Measurements from ENCODE around the gene TMEM203.

TMEM203 gene

DNA sequence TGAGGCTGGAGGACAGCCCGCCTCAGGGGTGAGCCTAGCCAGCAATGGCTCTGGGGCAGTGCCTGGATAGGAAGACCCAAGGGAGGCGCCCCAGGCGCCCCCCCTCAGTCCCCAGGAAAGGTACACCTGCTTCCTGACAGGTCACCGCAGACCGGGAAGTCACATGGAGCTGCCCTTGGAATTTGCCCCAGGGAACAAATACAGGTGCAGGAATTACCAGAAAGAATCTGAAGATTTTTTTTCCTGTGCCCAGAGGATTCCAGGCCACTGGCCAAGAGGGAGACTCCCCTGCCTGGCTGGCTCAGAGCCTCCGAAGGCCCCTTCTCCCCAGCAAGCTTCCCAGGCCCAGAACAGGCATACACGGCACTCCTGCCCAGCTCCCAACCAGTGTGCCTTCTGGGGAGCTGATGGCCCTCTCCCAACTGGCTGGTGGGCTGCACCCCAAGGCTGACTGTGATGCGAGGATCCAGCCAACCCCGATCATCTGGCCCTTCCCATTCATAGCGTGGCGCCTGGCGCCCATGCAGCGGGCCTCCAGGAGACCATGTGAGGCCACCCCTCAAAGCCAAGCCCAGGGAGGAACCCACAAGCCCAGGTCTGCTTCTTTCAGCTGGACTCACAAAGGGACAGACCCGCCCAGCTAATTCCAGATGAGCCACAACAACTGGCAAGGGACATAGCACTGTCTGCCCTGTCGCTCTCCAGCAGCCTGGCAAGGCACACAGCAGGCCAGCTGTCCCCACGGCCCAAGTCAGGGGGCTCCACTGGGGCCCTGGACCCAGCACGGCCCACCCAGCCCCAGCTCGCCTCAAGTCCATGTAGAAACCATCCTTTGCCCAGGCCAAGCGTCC is 7.2 kb downstream of the TMEM203 start:
- no peak for DNase-seq (ENCODE audit: low read depth, low spot score)

DNA sequence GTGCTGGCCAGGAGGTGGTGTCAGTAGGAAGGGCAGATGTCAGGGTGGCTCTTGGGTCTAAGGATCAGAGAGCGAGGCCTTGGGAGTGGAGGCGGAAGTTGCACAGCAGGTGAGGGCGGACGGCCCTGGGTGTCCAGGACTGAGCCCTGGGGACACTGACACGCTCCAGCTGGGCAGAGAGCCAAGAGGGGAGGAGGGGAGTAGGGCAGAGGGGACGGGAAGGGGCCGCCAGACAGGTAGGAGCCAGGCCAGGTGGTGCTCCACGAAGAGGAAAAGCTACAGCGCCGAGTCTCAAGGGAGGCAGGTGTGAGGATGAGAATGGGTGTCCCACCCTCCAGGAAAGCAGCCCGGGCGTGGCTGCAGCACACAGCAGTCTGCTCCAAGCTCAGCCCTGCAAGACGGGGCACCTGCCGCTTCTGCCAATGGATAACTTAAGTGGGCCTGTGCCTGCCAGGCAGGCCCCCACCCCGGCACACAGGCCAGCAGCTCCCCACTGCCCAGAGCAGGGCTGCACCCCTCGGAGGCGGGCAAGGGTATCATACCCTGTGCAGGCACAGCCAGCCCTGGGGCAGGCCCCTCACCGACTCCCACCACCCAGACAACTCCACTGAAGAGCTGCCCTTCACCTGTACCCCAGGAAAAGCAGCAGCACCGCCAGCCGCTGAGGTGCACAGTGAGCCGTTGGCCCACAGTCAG is 9.8 kb downstream of the TMEM203 start:
- DNase-seq (ENCODE audit: low read depth, low spot score), result no peak

DNA sequence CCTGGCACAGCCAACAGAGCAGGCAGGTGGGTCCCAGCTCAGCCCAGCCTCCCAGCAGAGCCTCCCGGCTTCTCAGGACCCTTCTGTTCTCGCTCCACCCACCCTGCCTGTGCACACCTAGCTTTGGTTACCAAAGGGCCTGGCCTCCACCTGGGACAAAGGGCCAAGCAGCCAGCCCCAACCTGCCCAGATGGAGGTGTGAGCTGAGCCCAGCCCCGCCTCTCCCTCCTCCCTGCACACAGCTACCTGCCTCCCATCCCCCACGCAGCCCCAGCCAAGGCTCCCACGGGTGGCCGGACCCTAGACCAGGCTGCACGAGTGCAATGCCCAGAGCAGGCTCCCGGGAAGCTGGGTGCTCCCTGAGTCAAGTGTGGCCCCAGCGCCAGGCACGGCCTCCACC is 10.5 kb downstream of the TMEM203 start:
- DNase-seq (ENCODE audit: low read depth, low spot score), result no peak

DNA sequence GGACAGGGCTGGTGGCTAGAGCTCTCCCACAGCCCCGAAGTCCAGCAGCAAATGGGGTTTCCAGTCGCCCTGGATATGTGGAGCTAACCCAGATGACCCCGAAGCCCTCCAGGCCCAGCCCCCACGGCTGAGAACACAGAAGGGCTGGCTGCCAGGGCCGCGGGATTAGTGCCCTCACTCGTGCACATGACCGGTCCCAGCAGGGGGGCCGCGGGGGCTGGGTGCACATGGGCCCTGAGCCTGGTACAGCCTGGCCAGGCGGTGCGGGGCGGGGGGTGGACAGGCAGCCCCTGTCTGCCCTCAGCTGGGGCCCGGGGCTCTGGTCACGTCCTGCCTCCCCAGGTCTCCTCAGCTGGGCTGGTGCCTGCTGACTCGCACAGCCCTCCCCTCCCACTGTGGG is 11.1 kb downstream of the TMEM203 start:
- DNase-seq (ENCODE audit: low read depth, low spot score), result no peak

DNA sequence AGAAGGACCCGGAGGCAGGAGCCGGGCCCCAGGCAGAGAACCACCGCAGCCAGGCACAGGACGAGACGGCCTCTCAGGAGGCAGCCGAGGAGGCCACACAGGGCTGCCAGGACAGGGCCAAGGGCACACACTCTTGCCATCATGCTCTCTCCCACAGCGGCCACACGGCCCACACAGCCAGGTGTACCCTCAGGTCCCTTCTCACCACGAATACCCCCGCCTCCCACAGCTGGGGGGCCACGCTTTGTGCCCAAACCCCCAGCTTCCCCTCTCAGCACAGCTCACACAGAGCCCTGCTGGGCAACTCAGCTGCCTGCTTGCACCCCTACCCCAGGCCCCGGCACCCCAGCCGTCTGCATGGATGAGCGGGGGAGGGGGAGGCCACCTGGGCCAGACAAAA is 11.7 kb downstream of the TMEM203 start:
- DNase-seq (ENCODE audit: low read depth, low spot score), result no peak

DNA sequence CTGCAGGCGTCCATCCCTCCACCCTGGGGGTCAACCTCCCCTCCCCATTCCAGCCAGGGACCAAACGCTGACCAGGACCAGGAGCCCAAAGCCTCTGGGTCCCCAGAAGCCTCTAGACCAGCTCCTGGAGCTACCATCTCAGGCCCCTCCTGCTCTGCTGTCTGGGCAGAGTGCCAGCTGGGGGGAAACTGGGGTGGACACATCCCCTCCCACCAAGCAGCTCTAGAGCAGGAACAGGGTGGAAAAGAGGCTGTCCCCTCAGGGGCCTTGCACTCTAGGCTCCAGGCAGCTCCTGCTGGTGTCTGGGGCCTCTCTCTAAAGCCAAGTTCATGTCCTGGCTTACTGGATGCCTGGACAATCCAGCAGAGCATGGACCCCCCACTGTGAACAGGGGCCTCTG is 12.6 kb downstream of the TMEM203 start:
- DNase-seq (ENCODE audit: low read depth, low spot score), result no peak

DNA sequence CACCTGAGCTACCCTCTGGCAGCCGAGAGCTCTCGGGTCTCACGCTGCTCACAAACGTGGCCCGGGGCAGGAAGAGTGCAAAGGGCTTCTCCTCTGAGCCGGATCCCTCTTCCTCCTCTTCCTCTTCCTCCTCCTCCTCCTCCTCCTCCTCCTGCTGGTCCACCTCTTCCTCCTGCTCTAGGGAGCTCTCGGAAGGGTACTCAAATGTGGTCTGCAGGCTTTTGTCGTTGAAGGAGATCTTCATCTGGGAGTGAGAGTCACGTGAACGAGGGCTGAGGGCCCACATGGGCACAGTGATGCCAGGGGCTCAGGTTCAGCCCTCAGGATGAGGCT is 13.0 kb downstream of the TMEM203 start:
- no peak for DNase-seq (ENCODE audit: low read depth, low spot score)

DNA sequence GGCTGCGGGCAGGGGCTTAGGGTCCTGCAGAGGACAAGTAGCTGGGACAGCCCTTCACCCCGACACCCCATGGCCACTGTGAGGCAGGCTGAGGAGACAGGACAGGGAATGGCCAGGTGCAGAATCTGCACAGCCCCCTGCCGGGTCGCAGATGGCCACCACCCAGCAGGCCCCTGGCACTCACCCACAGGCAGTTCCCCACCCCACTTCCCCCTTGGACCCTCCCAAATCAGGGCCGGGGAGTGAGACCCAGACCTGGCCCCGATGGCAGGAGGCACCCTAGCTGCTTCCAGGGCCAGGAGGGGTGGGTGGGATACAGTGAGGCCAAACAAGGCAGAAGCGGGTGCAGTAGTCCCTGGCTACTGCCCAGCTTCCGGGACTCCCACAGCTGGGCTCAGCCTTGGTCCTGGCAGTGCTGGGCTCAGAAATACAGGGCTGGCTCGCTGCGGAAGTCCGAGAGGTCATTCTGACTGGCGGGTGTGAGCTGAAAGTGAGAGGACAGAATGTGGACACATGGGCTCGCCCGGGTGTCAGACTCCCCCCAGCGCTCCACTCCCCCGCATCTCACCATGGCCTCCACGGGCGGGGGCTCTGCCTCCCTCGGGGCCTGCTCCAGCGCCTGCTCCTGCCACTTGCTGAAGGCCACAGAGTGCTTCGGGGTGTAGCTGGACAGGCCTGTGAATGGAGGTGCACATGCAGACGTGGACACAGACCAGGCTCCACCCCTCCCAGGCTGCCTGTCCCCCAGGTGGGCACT is 13.6 kb downstream of the TMEM203 start:
- DNase-seq (ENCODE audit: low read depth, low spot score), result no peak

DNA sequence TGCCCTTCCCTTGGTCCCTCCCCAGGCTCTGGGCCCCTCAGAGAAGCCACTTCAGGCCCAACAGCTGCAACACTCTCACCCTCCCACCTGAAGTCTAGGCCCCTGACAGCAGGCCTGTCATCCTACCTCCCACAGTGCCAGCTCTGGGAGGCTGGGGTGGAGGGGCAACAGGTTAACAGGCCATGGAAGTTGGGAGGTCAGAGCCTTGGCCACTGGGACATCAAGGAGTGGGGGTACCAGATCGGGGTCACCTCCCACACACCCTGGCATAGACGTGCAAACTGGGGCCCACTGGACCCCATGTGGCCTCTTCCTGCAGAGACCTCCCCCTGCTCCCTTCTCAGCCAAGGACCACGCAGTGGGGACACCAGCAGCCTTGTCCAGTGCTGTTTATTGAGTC is 14.2 kb downstream of the TMEM203 start:
- DNase-seq (ENCODE audit: low read depth, low spot score), result no peak

DNA sequence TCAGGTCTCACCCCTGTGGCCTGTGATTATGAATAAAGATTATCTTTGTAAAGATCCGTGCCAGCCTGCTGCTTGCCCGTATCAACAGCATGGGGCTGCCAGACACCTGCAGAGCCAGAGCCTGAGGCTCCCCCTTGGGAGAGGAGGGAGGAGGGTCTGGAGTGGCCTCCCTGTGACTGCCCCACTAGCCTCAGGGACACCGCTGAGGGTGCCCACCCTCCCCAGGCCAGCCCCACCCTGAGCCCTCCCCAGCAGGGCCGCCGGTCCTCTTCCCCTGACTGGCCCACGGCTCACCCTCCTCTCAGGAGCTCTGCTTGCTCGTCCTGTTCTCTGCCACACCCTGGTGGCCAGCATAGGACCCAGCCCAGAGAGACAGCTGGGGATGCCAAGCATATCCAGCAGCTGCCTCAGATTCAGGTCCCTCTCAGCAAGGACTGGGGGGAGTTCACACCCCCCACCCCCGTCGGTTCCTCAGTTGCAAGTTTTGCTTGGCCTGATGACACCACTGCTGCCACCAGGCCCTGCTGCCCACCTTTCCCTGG is 15.1 kb downstream of the TMEM203 start:
- no peak for DNase-seq (ENCODE audit: low read depth, low spot score)

DNA sequence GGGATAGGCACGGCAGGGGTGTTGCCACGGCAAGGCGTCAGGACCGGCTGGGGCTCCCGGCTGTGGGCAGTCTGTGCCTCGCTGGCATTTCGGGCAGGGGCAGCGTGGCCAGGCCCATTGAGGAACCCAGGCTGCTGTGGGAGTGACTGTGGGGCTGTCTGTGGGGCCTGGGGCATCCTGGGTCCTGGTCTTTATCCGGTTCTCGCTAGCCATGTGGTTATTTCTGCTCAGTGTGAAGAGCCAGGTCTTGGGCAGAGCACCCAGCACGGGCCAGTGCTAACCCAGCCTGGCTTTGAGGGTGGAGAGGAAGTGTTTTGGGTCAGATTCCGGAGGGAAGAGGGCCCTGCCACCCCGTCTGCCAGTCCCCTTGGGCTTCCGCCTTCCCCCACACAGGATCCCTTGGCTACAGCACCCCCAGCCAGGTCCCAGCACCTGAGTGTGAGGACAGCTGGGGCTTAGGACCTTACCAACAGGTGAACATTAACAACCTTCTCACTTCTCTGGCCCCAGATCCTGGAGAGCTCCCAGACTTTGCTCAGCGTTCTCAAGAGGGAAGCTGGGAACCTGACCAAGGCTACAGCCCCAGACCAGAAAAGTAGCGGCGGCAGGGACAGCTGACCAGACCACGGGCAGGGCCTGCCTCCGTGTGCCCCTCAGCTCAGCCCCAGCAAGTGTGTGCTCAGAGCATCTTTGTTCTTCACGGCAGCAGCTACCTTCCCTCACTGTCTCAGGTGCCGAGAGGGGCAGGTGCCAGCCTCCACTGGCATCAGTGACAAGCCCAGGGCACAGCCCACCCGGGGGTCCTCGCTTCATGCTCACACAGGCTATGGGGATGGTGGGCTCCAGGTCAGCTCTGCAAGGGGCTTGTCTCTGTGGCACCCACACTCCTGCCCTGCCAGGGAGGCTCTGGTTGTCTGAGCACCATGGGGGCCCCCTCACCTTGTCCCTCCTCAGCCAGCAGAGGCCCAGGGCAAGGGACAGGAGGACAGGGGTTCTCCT is 15.9 kb downstream of the TMEM203 start:
- DNase-seq (ENCODE audit: low read depth, low spot score), result no peak

DNA sequence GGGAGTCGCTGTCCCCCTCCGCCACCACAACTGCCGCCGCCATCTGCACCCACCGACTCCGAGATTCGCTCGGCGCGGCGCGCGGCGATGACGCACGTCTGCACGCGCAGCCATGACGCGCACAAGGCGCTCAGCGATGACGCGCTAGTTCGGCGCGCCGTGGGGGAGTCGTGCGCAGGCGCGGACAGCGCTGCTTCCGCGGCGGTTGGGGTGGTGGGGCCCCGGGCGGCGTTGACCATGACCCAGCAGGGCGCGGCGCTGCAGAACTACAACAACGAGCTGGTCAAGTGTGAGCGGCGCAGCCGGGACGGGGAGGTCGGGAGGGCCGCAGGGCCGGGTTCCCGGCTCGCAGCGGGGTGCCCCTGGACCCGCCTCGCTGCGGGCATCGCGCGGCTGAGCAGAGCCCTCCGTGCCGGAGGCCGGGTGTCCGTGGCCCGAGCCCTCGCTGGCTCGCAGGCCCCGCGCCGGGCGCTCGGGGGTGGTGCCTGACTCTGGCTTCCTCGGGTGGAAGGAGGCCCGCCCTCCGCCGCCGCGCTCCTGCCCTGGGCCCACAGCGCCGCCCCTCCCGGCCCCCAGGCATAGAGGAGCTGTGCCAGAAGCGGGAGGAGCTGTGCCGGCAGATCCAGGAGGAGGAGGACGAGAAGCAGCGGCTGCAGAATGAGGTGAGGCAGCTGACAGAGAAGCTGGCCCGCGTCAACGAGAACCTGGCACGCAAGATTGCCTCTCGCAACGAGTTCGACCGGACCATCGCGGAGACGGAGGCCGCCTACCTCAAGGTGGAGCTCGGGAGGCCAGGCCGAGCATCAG is 16.8 kb downstream of the TMEM203 start, which contains the start of the genes ANAPC2 and SSNA1:
TSS of gene ANAPC2 (minus strand) at position 71 of the 807 bp plus-strand sequence. CDS start at position 43, 28 bp downstream.
TSS of gene SSNA1 (plus strand) at position 187 of the 807 bp plus-strand sequence. CDS start at position 238, 51 bp downstream.
- peak; percentile 82 for DNase-seq (ENCODE audit: low read depth, low spot score)

DNA sequence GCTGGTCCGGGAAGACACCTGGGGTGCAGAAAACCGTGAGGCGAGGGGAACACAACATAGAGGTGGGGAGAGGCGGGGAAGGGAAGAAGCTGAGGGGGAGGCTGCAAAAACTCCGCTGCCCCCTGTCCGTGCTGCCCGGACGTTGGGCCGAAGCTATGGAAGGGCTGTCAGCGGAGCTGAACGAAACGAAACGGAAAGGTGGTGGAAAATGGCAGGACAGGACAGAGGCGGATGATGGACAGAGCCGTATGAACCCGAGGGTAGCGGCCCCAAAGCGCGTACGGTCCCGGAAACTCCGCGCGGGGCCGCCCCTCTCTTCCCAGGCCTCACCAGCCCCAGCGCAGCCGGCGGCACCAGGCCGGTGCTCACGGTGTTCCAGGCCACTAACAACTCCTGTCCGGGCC is 17.4 kb downstream of the TMEM203 start:
- DNase-seq (ENCODE audit: low read depth, low spot score), result no peak

DNA sequence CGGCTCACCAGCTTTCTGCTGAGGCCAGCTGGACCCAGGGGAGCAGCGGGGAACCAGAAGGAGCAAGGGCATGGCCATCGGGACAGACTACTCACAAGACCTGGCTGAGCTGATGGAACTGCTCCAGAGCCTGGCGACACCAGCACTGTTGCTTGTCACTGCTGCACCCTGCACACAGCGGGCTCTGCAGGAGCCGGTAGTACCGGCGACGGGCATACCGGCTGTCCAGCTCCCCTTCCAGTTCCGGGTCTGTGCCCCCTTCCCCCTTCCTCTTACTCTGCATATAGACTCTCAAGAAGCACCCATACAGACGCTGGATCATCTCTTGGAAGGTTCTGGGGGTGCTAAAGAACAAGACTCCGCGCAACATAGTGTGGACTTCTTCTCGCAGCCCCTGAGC is 18.1 kb downstream of the TMEM203 start:
- no peak for DNase-seq (ENCODE audit: low read depth, low spot score)

DNA sequence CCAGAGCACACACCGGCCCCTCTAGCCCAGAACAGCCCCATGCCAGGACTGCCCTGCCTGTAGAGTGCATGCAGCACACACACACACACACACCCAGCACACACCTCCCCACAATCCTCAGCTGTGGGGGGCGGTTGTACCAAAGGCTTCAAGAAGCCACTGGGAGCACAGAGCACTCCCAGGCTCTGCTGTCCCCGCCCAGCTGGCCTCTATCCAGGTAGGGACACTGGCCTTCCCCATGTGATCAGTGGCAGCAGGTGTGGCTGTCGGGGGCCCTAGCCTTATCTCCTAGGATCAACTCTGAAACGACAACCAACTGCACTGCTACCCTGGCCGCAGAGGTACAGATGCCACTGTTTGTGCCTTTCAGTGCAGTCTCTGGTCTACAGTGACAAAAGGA is 19.1 kb downstream of the TMEM203 start:
- DNase-seq (ENCODE audit: low read depth, low spot score), result no peak

DNA sequence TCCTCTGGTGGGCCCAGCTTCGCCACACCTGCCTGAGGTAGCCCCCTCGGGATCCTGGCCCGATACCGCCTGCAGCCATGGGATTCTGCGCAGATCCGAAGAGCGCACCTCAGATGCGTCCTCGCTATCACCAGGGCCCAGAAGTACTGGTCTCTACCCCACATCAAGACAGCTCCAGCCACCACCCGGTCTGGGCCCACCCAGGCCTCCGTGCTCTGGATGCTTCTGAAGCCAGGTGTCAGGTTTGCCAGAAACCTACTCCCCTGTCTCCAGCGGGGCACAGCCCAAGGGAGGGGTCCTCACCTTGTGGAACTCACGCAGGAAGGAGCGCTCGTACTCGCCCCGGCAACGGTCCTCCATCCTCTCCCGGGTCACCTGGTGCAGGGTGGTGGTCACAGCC is 19.5 kb downstream of the TMEM203 start:
- no peak for DNase-seq (ENCODE audit: low read depth, low spot score)

DNA sequence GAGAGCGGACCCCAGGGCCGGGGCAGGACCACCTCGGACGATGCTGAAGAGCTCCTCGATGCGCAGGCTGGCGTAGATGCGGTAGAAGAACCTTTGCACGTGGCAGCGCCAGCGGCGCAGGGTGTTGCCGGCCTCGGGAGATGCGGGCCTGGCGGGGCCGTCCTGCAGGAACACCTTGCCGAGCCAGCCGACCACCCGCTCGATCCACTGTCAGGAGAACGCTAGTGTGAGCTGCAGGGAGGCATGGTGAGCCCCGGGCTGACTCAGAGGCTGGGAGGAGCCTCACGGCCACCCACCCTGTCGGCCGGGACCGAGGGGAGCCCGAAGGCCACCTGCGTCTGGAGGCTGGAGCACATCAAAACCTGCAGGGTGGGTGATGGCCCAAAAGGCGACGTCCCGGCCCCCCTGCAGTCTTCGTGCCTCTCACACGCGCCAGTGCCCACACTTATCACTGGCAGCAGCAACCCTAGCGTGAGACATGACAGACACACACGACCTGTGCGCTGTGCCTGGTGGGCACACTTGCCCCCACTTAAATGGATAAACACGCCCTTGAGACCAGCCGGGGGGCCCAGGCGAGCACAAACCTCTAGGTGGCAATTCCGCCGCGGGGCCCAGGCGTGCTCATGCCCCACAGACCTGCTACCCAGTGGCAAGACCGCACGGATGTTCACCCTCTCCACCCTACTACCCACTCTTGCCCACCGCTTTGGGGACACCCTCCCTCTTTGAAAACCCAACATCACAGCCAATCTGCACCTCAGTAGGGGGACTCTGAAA is 20.4 kb downstream of the TMEM203 start:
- no peak for DNase-seq (ENCODE audit: low read depth, low spot score)

DNA sequence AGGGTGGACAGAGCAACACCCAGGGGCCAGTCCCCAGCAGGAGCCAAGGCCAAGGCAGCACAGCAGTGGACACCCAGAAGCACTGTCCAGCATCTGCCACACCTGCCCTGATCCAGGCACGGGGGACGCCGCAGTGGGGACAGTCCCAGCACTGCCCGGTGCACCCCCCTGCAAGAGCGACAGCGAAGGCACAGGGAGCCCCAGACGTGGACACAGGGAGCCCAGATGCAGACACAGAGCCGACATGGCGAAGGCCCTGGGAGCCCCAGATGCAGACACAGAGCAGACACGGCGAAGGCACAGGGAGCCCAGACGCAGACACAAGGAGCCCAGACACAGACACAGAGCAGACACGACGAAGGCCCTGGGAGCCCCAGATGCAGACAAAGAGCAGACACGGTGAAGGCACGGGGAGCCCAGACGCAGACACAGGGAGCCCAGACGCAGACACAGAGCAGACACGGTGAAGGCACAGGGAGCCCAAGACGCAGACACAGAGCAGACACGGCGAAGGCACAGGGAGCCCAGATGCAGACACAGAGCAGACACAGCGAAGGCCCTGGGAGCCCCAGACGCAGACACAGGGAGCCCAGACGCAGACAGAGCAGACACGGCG is 21.4 kb downstream of the TMEM203 start:
- no peak for DNase-seq (ENCODE audit: low read depth, low spot score)

DNA sequence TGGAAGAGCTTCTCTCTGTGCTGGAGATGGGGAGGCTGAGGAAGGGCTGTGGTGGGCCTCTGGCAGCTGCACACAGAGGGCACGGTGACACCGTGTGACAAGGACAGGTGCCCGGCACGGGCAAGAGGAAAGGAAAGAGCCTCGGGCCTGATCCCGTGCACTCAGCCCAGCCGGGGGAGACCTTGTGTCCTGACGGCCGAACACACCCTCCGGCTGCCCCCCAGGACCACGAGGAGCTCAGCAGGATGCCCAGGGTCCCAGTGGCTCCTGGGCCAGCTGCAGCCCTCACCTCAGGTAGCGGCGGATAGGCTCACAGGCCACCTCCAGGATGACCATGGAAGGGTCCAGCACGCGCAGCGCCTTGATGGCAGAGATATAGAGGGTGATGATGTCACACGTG is 22.6 kb downstream of the TMEM203 start:
- DNase-seq (ENCODE audit: low read depth, low spot score), result no peak
